ENCODE measurements around the gene HTATIP2.

The HTATIP2 gene

GRCh38 chr11:20403059-20403458 is 39.5 kb downstream of the HTATIP2 start:
- ATAC-seq (ENCODE audit: insufficient read depth, low read depth): no peak
- Histone ChIP-seq H3K4me2 (ENCODE audit: insufficient read depth, low read length) (no peak overlapping the region), H3K36me3 (ENCODE audit: insufficient read depth, low read length) (peaks cover 82% of the 10 kb centered on the region), H3K79me2 (ENCODE audit: insufficient read depth, low read length) (peaks cover 2% of the 10 kb centered on the region; the same call in 1 of the 2 replicates), H4K20me1 (ENCODE audit: insufficient read depth, low read length) (no peaks in the 10 kb centered on the region; the same call in 1 of the 2 replicates), H3K9ac (ENCODE audit: low read depth, low read length) (no peak overlapping the region), H3K9me3 (ENCODE audit: insufficient read depth, low read length, severe bottlenecking) (no peaks in the 10 kb centered on the region), H2AFZ (ENCODE audit: low read depth, low read length) (no peak overlapping the region), H3K4me1 (ENCODE audit: insufficient read depth, low read length) (no peaks in the 10 kb centered on the region), H3K27me3 (ENCODE audit: insufficient read depth, low read length, poor library complexity) (no peaks in the 10 kb centered on the region), H3K27ac (ENCODE audit: low read length) (no peak overlapping the region), H3K4me3 (ENCODE audit: low read depth in 1 of 2, low read length in 2 of 2) (no peak overlapping the region)
- TF ChIP-seq EZH2 (IDR thresholded peaks at IDR 0.05; ENCODE audit: borderline replicate concordance, low read depth, low read length, severe bottlenecking): no peak
- TF ChIP-seq, protein P1, sequence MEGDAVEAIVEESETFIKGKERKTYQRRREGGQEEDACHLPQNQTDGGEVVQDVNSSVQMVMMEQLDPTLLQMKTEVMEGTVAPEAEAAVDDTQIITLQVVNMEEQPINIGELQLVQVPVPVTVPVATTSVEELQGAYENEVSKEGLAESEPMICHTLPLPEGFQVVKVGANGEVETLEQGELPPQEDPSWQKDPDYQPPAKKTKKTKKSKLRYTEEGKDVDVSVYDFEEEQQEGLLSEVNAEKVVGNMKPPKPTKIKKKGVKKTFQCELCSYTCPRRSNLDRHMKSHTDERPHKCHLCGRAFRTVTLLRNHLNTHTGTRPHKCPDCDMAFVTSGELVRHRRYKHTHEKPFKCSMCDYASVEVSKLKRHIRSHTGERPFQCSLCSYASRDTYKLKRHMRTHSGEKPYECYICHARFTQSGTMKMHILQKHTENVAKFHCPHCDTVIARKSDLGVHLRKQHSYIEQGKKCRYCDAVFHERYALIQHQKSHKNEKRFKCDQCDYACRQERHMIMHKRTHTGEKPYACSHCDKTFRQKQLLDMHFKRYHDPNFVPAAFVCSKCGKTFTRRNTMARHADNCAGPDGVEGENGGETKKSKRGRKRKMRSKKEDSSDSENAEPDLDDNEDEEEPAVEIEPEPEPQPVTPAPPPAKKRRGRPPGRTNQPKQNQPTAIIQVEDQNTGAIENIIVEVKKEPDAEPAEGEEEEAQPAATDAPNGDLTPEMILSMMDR (IDR thresholded peaks at IDR 0.05; ENCODE audit: borderline replicate concordance, extremely low read depth, low read length, poor library complexity, severe bottlenecking): no peak
- DNase-seq: no peak

DNA sequence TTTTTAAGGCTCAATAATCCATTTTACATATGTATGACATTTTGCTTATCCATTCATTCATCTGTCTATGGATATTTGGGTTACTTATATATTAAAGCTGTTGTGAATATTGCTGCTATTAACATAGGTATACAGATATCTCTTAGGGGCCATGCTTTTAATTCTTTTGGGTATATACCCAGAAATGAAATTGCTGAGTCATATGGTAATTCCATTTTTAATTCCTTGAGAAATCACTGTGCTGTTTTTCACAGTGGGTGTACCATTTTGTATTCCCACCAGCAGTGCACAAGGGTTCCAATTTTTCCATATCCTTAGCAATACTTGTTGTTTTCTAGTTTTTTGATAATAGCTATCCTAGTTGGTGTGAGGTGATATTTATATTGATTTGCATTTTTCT is 43.0 kb downstream of the HTATIP2 start:
- Histone ChIP-seq H2AFZ (ENCODE audit: low read depth, low read length) (no peak overlapping the region), H3K9me3 (ENCODE audit: insufficient read depth, low read length, severe bottlenecking) (no peaks in the 10 kb centered on the region), H3K4me1 (ENCODE audit: insufficient read depth, low read length) (no peaks in the 10 kb centered on the region), H4K20me1 (ENCODE audit: insufficient read depth, low read length) (no peaks in the 10 kb centered on the region), H3K4me2 (ENCODE audit: insufficient read depth, low read length) (no peak overlapping the region), H3K4me3 (ENCODE audit: low read depth in 1 of 2, low read length in 2 of 2) (no peak overlapping the region), H3K27me3 (ENCODE audit: insufficient read depth, low read length, poor library complexity) (no peaks in the 10 kb centered on the region), H3K79me2 (ENCODE audit: insufficient read depth, low read length) (no peaks in the 10 kb centered on the region), H3K27ac (ENCODE audit: low read length) (no peak overlapping the region), H3K36me3 (ENCODE audit: insufficient read depth, low read length) (peaks cover 78% of the 10 kb centered on the region), H3K9ac (ENCODE audit: low read depth, low read length) (no peak overlapping the region)
- TF ChIP-seq EZH2 (IDR thresholded peaks at IDR 0.05; ENCODE audit: borderline replicate concordance, low read depth, low read length, severe bottlenecking): no peak
- TF ChIP-seq, protein P1 (IDR thresholded peaks at IDR 0.05; ENCODE audit: borderline replicate concordance, extremely low read depth, low read length, poor library complexity, severe bottlenecking): no peak
- no peak for DNase-seq
- no peak for ATAC-seq (ENCODE audit: insufficient read depth, low read depth)

DNA sequence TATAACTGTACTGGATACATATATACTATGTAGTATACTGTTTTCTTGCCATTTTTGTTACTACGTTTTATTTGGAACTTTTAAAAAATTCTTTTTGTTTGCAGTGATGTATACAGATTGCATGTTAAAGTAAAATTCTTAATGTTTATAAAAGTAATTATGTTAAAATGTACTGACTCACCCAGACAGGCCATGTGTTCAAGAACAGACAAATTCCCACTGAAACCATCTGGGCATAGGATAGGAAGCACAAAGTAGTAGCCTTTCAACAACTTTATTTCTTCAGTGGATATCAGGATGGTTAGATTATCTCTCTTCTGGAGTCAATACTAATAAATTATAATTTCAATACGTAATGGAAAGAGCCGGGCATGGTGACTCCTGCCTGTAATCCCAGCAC is 43.8 kb downstream of the HTATIP2 start:
- Histone ChIP-seq H3K9me3 (ENCODE audit: insufficient read depth, low read length, severe bottlenecking) (no peaks in the 10 kb centered on the region), H3K9ac (ENCODE audit: low read depth, low read length) (no peak overlapping the region), H3K27ac (ENCODE audit: low read length) (no peak overlapping the region), H3K4me3 (ENCODE audit: low read depth in 1 of 2, low read length in 2 of 2) (no peak overlapping the region), H3K27me3 (ENCODE audit: insufficient read depth, low read length, poor library complexity) (no peaks in the 10 kb centered on the region), H3K4me1 (ENCODE audit: insufficient read depth, low read length) (no peaks in the 10 kb centered on the region), H3K79me2 (ENCODE audit: insufficient read depth, low read length) (no peaks in the 10 kb centered on the region), H3K4me2 (ENCODE audit: insufficient read depth, low read length) (no peak overlapping the region), H4K20me1 (ENCODE audit: insufficient read depth, low read length) (no peaks in the 10 kb centered on the region), H2AFZ (ENCODE audit: low read depth, low read length) (no peak overlapping the region), H3K36me3 (ENCODE audit: insufficient read depth, low read length) (peaks cover 80% of the 10 kb centered on the region)
- TF ChIP-seq EZH2 (IDR thresholded peaks at IDR 0.05; ENCODE audit: borderline replicate concordance, low read depth, low read length, severe bottlenecking): no peak
- TF ChIP-seq, protein P1 (IDR thresholded peaks at IDR 0.05; ENCODE audit: borderline replicate concordance, extremely low read depth, low read length, poor library complexity, severe bottlenecking): no peak
- ATAC-seq (ENCODE audit: insufficient read depth, low read depth) (no peak), DNase-seq (no peak)

- Histone ChIP-seq H3K27ac (ENCODE audit: low read length) (no peak overlapping the region), H3K4me3 (ENCODE audit: low read depth in 1 of 2, low read length in 2 of 2) (no peak overlapping the region), H2AFZ (ENCODE audit: low read depth, low read length) (no peak overlapping the region), H3K9me3 (ENCODE audit: insufficient read depth, low read length, severe bottlenecking) (no peaks in the 10 kb centered on the region), H3K27me3 (ENCODE audit: insufficient read depth, low read length, poor library complexity) (no peaks in the 10 kb centered on the region), H3K4me2 (ENCODE audit: insufficient read depth, low read length) (no peak overlapping the region), H3K36me3 (ENCODE audit: insufficient read depth, low read length) (peaks cover 73% of the 10 kb centered on the region; the same call in 1 of the 2 replicates), H3K9ac (ENCODE audit: low read depth, low read length) (no peak overlapping the region), H3K4me1 (ENCODE audit: insufficient read depth, low read length) (no peaks in the 10 kb centered on the region), H3K79me2 (ENCODE audit: insufficient read depth, low read length) (peaks cover 2% of the 10 kb centered on the region; the same call in 1 of the 2 replicates), H4K20me1 (ENCODE audit: insufficient read depth, low read length) (no peaks in the 10 kb centered on the region)
- no peak for DNase-seq
- no peak for TF ChIP-seq EZH2 (IDR thresholded peaks at IDR 0.05; ENCODE audit: borderline replicate concordance, low read depth, low read length, severe bottlenecking)
- TF ChIP-seq, protein P1 (IDR thresholded peaks at IDR 0.05; ENCODE audit: borderline replicate concordance, extremely low read depth, low read length, poor library complexity, severe bottlenecking): no peak
- no peak for ATAC-seq (ENCODE audit: insufficient read depth, low read depth)
These were observed 51.9 kb downstream of the HTATIP2 start for GRCh38 chr11:20415432-20415831.

All from DND-41 (cell line).